ENCODE measurements around the gene CFAP47.
"Not testable (repeated sequence)": the region's sequence is repeated elsewhere in the genome, so short reads cannot be mapped to it uniquely, and the experiment has no call there.

Gene CFAP47

GRCh38 chrX:36234840-36235528 lies 315.4 kb downstream of the CFAP47 start:
- DNase-seq = not testable (repeated sequence)

- no peak for DNase-seq
These were observed 321.9 kb downstream of the CFAP47 start for GRCh38 chrX:36241397-36241796.

GRCh38 chrX:36266155-36266554 lies 346.6 kb downstream of the CFAP47 start:
- no peak for DNase-seq

DNA sequence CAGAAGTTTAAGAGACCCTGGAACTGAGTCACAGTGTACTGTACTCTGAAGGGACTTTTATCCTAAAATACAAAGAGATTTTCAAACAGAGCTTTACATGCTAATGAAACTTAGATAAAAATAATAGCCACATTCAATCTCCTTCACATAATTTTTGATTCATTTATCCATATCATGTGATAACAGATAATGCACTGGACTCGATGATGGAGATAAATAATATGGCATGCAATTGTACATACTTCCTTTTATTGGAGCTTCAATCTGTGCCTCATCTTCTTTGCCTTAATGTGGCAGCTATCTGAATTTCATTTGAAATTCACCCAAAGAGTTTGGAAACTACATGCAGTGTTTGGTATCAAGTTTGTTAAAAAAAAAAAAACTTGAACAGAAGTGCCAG lies 390.6 kb downstream of the CFAP47 start:
- no peak for DNase-seq

DNA sequence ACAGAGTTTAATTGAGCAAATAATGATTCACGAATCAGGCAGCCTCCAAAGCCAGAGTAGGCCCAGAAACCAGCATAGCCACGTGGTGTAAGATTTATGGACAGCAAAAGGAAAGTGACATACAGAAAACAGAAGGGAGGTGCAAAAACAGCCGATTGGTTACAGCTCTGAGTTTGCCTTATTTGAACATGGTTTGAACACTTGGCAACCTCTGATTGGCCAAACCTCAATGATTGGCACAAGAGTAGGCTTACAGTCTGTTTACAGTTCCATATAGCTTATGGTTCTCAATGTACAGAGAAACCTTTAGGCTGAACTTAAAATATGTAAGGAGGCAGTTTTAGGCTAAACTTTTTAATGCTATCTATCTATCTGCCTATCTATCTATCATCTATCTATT lies 394.8 kb downstream of the CFAP47 start:
- no peak for DNase-seq

DNA sequence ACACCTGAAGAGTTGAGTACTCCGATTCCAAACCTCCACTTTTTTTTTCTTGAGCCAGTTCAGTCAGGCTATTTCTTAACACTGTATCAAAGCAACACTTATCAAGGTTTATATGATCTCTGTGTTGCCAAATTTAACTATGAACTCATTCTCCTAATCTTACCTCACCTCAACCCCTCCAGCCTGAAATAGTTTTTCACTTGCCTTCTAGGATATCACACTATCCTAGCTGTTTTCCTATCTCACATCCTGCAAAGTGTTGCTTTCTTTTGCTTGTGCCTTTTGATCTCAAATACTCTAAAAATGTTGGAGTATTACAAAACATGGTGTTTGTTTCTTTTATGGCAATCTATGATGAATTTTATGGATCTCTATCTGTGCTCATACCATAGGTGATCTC lies 415.0 kb downstream of the CFAP47 start:
- DNase-seq = no peak

DNA sequence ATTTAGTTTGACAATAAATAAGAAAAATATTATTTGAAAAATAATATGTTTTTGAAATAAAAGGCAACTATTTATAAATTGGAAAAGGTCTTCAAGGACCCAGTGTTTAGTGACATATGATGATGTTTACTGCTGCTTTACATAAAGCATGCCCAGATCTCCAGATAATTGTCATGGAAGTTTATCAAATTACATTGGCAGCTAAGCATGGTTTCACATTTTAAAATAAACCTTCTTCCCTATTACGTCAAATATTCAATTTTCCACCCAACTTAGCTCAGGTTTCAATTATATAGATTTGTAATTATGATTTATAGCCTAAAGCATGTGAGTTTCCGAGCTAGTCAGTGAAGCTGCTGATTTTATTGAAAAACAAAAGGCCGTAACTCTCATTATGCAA lies 417.2 kb downstream of the CFAP47 start:
- no peak for DNase-seq

- DNase-seq = no peak
These were observed 424.8 kb downstream of the CFAP47 start for GRCh38 chrX:36344301-36344700.

- no peak for DNase-seq
These were observed 429.0 kb downstream of the CFAP47 start for GRCh38 chrX:36348509-36348908.

DNA sequence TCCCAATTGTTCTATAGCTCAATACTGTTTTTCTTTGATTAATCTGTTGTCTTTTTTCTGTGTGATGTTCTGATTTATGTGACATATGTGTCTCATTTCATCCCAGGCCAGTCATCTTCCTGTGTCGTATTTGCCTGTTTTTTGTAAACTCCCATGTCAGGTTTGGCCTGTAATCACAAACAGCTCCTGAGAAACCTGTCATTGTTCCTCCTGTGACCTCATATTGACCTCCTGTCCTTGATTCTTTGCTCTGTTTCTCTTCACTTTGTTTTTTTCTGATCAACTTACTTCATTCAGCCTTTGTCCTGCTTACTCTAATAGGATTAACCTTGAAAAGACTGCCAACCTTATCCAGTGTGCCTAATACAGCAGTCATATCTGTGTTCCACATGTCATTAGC lies 438.3 kb downstream of the CFAP47 start:
- DNase-seq = no peak

DNA sequence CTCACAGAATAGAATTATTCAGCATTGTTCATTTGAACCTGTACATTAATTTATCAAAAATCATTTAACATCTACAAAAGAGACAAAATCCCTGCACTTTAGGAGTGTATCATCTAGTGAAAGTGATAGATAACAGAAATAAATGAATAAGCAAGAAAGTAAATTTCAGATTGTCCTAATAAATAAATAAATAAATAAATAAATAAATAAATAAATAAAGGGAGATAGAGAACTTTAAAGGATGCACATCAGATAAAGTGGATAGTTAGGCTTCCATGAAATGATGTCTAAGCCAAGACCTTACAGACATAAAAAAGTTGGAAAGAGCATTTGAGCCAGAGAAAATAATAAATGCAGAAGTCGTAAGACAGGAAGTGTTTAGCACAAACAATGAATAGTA lies 444.7 kb downstream of the CFAP47 start:
- DNase-seq = no peak

DNA sequence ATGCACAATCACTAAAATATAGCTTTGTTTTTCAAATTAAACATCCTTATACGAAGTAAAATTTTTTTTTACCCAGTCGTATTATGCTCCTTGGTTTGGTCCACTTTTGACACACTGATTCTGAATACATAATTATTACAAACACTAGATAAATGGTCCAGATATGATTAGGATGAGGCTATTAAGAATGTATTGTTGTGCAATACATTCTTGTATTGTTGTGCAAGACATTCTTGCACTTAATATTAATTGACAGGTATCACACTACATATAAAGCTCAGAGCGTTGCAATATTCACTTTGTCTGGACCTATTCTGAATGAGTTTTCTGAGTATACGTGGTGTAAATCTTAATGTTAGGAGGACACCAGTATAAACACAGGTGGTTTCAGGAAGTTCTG lies 464.0 kb downstream of the CFAP47 start:
- DNase-seq = no peak

- DNase-seq = no peak
These were observed 469.4 kb downstream of the CFAP47 start for GRCh38 chrX:36388901-36389300.

DNA sequence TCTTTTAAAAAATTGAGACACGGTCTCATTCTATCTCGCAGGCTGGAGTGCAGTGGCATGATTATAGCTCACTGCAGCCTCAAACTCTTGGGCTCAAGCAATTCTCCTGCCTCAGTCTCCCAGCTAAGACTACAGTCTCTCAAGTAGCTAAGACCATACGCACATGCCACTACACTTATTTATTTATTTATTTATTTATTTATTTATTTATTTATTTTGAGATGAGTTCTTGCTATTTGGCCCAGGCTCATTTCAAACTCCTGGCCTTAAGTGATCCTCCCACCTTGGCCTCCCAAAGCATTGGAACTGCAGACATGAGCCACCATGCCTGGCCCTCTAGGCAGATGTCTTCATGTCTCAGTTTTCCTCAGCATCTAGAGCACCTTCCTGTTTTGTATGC lies 482.2 kb downstream of the CFAP47 start:
- DNase-seq = no peak

GRCh38 chrX:36407836-36408235 lies 488.3 kb downstream of the CFAP47 start:
- no peak for DNase-seq

DNA sequence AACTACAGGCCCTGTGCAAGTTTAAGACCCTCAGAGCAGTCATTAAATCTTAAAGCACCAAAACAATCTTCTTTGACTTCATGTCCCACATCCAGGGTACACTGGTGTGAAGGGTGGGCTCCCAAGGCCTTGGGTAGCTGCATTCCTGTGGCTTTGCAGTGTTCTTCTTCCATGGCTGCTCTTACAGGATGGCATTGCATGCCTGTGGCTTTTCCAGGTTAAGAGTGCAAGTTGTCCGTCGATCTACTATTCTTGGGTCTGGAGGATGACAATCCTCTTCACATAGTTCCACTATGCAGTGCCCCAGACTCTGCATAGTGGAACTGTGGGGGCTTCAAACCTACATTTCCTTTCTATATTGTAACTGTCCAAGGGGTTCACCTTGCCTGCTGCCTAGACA lies 494.5 kb downstream of the CFAP47 start:
- no peak for DNase-seq

GRCh38 chrX:36422368-36422767 lies 502.8 kb downstream of the CFAP47 start:
- no peak for DNase-seq

- DNase-seq = peak; percentile 10
These were observed 512.3 kb downstream of the CFAP47 start for GRCh38 chrX:36431819-36432218.

- no peak for DNase-seq
These were observed 515.0 kb downstream of the CFAP47 start for GRCh38 chrX:36434522-36434921.
